GM04503 (cell line): ENCODE data around the gene DHRSX.

ENCODE experiments used
- DNase-seq: peaks from one replicate; pipeline ENCODE4 v3.0.0-alpha.2; 2012; ENCODE audit warnings: low read depth

The DHRSX gene

GRCh38 chrX:2500803-2501558 is at the start of gene DHRSX, which contains the start of gene ZBED1:
TSS of gene DHRSX (minus strand) at chrX:2500976. CDS start at chrX:2500925, 51 bp downstream.
TSS of gene ZBED1 (minus strand) at chrX:2500976. CDS start at chrX:2490719, 10,257 bp downstream.
- no peak for DNase-seq

GRCh38 chrX:2549876-2550275 is 49.1 kb upstream of the DHRSX start:
- no peak for DNase-seq

- no peak for DNase-seq
Observed at GRCh38 chrX:2548711-2549423, 48.1 kb upstream of the DHRSX start.

GRCh38 chrX:2547736-2548135 is 47.0 kb upstream of the DHRSX start:
- DNase-seq = no peak

- no peak for DNase-seq
Observed at GRCh38 chrX:2546496-2546895, 45.7 kb upstream of the DHRSX start.

GRCh38 chrX:2545144-2545543 is 44.4 kb upstream of the DHRSX start:
- no peak for DNase-seq

GRCh38 chrX:2542826-2543521 is 42.2 kb upstream of the DHRSX start:
- DNase-seq = no peak

- no peak for DNase-seq
Observed at GRCh38 chrX:2541603-2542002, 40.8 kb upstream of the DHRSX start.

GRCh38 chrX:2540426-2540947 is 39.7 kb upstream of the DHRSX start:
- no peak for DNase-seq

- DNase-seq = no peak
Observed at GRCh38 chrX:2539586-2539985, 38.8 kb upstream of the DHRSX start.

GRCh38 chrX:2538031-2538757 is 37.4 kb upstream of the DHRSX start:
- no peak for DNase-seq

GRCh38 chrX:2536974-2537373 is 36.2 kb upstream of the DHRSX start:
- DNase-seq = no peak

GRCh38 chrX:2536141-2536540 is 35.4 kb upstream of the DHRSX start:
- no peak for DNase-seq

- DNase-seq = peak; percentile 13
Observed at GRCh38 chrX:2534261-2535021, 33.7 kb upstream of the DHRSX start.

GRCh38 chrX:2533424-2533823 is 32.6 kb upstream of the DHRSX start:
- no peak for DNase-seq

- DNase-seq = no peak
Observed at GRCh38 chrX:2526390-2526789, 25.6 kb upstream of the DHRSX start.

GRCh38 chrX:2523911-2524310 is 23.1 kb upstream of the DHRSX start:
- DNase-seq = no peak

- DNase-seq = no peak
Observed at GRCh38 chrX:2521927-2522386, 21.2 kb upstream of the DHRSX start.

GRCh38 chrX:2521092-2521926 is 20.5 kb upstream of the DHRSX start:
- DNase-seq = no peak

GRCh38 chrX:2520539-2520938 is 19.8 kb upstream of the DHRSX start:
- no peak for DNase-seq
